PC-3 (cell line): ENCODE results near the gene GBP7. TPM values are rescaled to one million over a fixed set of nuclear protein-coding genes. Genes with fewer than 3 reads are reported as not detected.

ENCODE experiments used
- ATAC-seq: fragments of 200-7000 bp; cut with Tn5 transposase; 2 replicates; pipeline ENCODE4 v1.9.1; 2020; ENCODE audit warnings: mild to moderate bottlenecking, moderate library complexity
- BruUV-seq: library from RNA; stranded (reverse); fragments of 400-500 nt; replicated peaks from 2 replicates; lab custom pipeline; 2021; lab: Mats Ljungman, UMichigan
- CTCF ChIA-PET: fragments of 300-600 bp; sonication (Branson Sonifier 250); formaldehyde crosslinking; loops from one replicate; lab custom pipeline; 2022; ENCODE audit warnings: antibody characterized with exemption; lab: Charles Lee
- POLR2A ChIA-PET: fragments of 300-600 bp; sonication (Branson Sonifier 250); formaldehyde crosslinking; loops from one replicate; lab custom pipeline; 2022; ENCODE audit warnings: antibody characterized with exemption; ENCODE audit not compliant: unreplicated experiment; lab: Charles Lee
- DNase-seq: peaks from one replicate; pipeline ENCODE4 v3.0.0-alpha.2; 2015
- H2AFZ ChIP-seq: fragments of 300-600 bp; sonication (generic); 2 replicates; pipeline ENCODE4 v1.6.0; 2016; ENCODE audit warnings: antibody characterized with exemption, low read length
- H3F3A ChIP-seq: fragments of 300-600 bp; sonication (generic); one replicate; pipeline ENCODE4 v1.6.0; 2017; ENCODE audit warnings: antibody characterized with exemption, low read length, control low read depth, mild to moderate bottlenecking; ENCODE audit not compliant: unreplicated experiment
- H3K27ac ChIP-seq: fragments of 300-600 bp; sonication (generic); 2 replicates; pipeline ENCODE4 v1.5.1; 2016; ENCODE audit warnings: mild to moderate bottlenecking, low read length
- H3K27me3 ChIP-seq: fragments of 300-600 bp; sonication (generic); 2 replicates; pipeline ENCODE4 v1.6.1; 2016; ENCODE audit warnings: low read length, mixed read lengths
- H3K36me3 ChIP-seq: fragments of 300-600 bp; sonication (generic); 2 replicates; pipeline ENCODE4 v1.6.1; 2016; ENCODE audit warnings: low read depth, mixed run types, low read length, mixed read lengths
- H3K4me1 ChIP-seq: fragments of 300-600 bp; sonication (generic); 2 replicates; pipeline ENCODE4 v1.5.1; 2016; ENCODE audit warnings: low read length; ENCODE audit not compliant: insufficient read depth
- H3K4me2 ChIP-seq: fragments of 300-600 bp; sonication (generic); 2 replicates; pipeline ENCODE4 v1.6.0; 2016; ENCODE audit warnings: low read length
- H3K4me3 ChIP-seq: fragments of 300-600 bp; sonication (generic); 2 replicates; pipeline ENCODE4 v1.5.1; 2016; ENCODE audit warnings: mild to moderate bottlenecking, low read length, mixed read lengths
- H3K79me2 ChIP-seq: fragments of 300-600 bp; sonication (generic); 2 replicates; pipeline ENCODE4 v1.6.1; 2017; ENCODE audit warnings: low read length, mixed read lengths
- H3K9ac ChIP-seq: fragments of 300-600 bp; sonication (generic); 2 replicates; pipeline ENCODE4 v1.6.0; 2016; ENCODE audit warnings: mild to moderate bottlenecking, low read length
- H3K9me2 ChIP-seq: fragments of 300-600 bp; sonication (generic); replicated peaks from 2 replicates; pipeline ENCODE4 v1.6.1; 2016; ENCODE audit warnings: mixed run types, low read length, mixed read lengths
- H3K9me3 ChIP-seq: fragments of 300-600 bp; sonication (generic); 2 replicates; pipeline ENCODE4 v1.6.1; 2016; ENCODE audit warnings: low read length, mixed read lengths
- H4K20me1 ChIP-seq: fragments of 300-600 bp; sonication (generic); 2 replicates; pipeline ENCODE4 v1.6.1; 2016; ENCODE audit warnings: low read length, mixed read lengths
- EZH2 ChIP-seq: fragments of 300-600 bp; sonication (generic); IDR thresholded peaks from one replicate; pipeline ENCODE4 v1.6.1; 2017; ENCODE audit warnings: antibody characterized with exemption, mild to moderate bottlenecking, low read length; ENCODE audit not compliant: unreplicated experiment
- EZH2phosphoT487 ChIP-seq: fragments of 300-600 bp; sonication (generic); IDR thresholded peaks from 2 replicates; pipeline ENCODE4 v1.6.1; 2018; ENCODE audit warnings: mild to moderate bottlenecking, antibody characterized with exemption, low read length, borderline replicate concordance
- intact Hi-C: fragments of 100-400 bp; cut with micrococcal nuclease; formaldehyde crosslinking; loops from 2 replicates; pipeline ENCODE4 v1.9.0; 2023
- total RNA-seq: library from RNA; depleted of rRNA; stranded (reverse); fragments of >200 nt; gene quantifications from 2 replicates; pipeline ENCODE4 v1.2.3, GENCODE V29; 2014
- TF ChIP-seq, protein P1 (sequence below): fragments of 300-600 bp; sonication (generic); conservative IDR thresholded peaks from 2 replicates; pipeline ENCODE4 v1.5.1; 2017; ENCODE audit warnings: antibody characterized with exemption, low read depth, mild to moderate bottlenecking, low read length

Gene GBP7
- total RNA-seq, 1 experiment from 2014 or later = 0.07 TPM

GRCh38 chr1:89165811-89166210, 10.0 kb downstream of the GBP7 start:
- POLR2A ChIA-PET = no interaction called here
- intact Hi-C loops = no loop called here

DNA sequence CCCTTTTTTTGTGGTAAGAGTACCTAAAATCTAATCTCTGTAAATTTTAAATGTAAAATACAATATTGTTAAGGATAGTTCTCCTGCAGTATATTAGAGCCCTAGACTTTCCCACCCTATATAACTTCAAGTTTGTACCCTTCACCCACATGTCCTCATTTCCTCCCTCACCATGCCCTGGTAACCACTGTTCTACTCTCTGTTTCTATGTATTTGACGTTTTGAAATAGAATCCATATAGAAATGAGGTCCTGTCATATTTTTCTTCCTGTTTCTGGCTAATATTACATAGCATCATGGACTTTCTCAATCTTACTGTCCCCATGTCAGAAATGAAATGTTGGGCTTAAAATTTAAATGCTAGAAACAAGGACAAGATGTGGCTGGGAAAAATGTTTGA, 24.8 kb downstream of the GBP7 start:
- ChIA-PET CTCF (no interaction called here), POLR2A (no interaction called here)
- no peaks in the 10 kb centered on the region for H3K9me3 ChIP-seq
- intact Hi-C loops = no loop called here
- no peaks in the 10 kb centered on the region for H3F3A ChIP-seq
- H3K4me2 ChIP-seq = no peak overlapping the region
- no peaks in the 10 kb centered on the region for H3K79me2 ChIP-seq
- H3K4me1 ChIP-seq = no peaks in the 10 kb centered on the region
- ATAC-seq (no peak), DNase-seq (no peak)
- TF ChIP-seq, protein P1, sequence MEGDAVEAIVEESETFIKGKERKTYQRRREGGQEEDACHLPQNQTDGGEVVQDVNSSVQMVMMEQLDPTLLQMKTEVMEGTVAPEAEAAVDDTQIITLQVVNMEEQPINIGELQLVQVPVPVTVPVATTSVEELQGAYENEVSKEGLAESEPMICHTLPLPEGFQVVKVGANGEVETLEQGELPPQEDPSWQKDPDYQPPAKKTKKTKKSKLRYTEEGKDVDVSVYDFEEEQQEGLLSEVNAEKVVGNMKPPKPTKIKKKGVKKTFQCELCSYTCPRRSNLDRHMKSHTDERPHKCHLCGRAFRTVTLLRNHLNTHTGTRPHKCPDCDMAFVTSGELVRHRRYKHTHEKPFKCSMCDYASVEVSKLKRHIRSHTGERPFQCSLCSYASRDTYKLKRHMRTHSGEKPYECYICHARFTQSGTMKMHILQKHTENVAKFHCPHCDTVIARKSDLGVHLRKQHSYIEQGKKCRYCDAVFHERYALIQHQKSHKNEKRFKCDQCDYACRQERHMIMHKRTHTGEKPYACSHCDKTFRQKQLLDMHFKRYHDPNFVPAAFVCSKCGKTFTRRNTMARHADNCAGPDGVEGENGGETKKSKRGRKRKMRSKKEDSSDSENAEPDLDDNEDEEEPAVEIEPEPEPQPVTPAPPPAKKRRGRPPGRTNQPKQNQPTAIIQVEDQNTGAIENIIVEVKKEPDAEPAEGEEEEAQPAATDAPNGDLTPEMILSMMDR = no peak
- TF ChIP-seq EZH2 (no peak), EZH2phosphoT487 (no peak)
- H3K27me3 ChIP-seq = no peaks in the 10 kb centered on the region
- no TSS peak for BruUV-seq
- no peak overlapping the region for H3K4me3 ChIP-seq
- H3K27ac ChIP-seq = no peak overlapping the region
- no peaks in the 10 kb centered on the region for H4K20me1 ChIP-seq
- no peak overlapping the region for H2AFZ ChIP-seq
- H3K36me3 ChIP-seq = no peaks in the 10 kb centered on the region
- H3K9me2 ChIP-seq = no peaks in the 10 kb centered on the region
- H3K9ac ChIP-seq = no peak overlapping the region

More at GRCh38 chr1:89165811-89166210, 10.0 kb downstream of the GBP7 start:
- Histone ChIP-seq H3K9me3 (no peaks in the 10 kb centered on the region), H3K4me3 (no peak overlapping the region), H3K79me2 (no peaks in the 10 kb centered on the region), H4K20me1 (no peaks in the 10 kb centered on the region), H3K27ac (no peak overlapping the region), H3K36me3 (no peaks in the 10 kb centered on the region), H3K27me3 (no peaks in the 10 kb centered on the region), H2AFZ (no peak overlapping the region), H3K4me2 (no peak overlapping the region), H3K9me2 (no peaks in the 10 kb centered on the region), H3F3A (no peaks in the 10 kb centered on the region), H3K9ac (no peak overlapping the region), H3K4me1 (no peaks in the 10 kb centered on the region)
- no peak for DNase-seq
- no peak for ATAC-seq
- CTCF ChIA-PET = no interaction called here
- no peak for TF ChIP-seq EZH2
- no peak for TF ChIP-seq EZH2phosphoT487
- TF ChIP-seq, protein P1 = no peak
- no TSS peak for BruUV-seq

GRCh38 chr1:89149976-89150375, 25.8 kb downstream of the GBP7 start:
- no TSS peak for BruUV-seq

More at GRCh38 chr1:89149976-89150375, 25.8 kb downstream of the GBP7 start:
- TF ChIP-seq EZH2 (no peak), EZH2phosphoT487 (no peak)
- TF ChIP-seq, protein P1 = no peak
- ChIA-PET CTCF (no interaction called here), POLR2A (no interaction called here)
- H3K9me2 ChIP-seq = no peaks in the 10 kb centered on the region
- no peaks in the 10 kb centered on the region for H3K9me3 ChIP-seq
- no peaks in the 10 kb centered on the region for H3F3A ChIP-seq
- H4K20me1 ChIP-seq = no peaks in the 10 kb centered on the region
- H3K79me2 ChIP-seq = no peaks in the 10 kb centered on the region
- no peak overlapping the region for H3K27ac ChIP-seq
- DNase-seq = no peak
- H3K36me3 ChIP-seq = no peaks in the 10 kb centered on the region
- H3K9ac ChIP-seq = no peak overlapping the region
- intact Hi-C loops = loop anchor here (2.0 kb wide), 1 partner anchor 151 kb away; no protein-coding TSS in a partner anchor
- no peaks in the 10 kb centered on the region for H3K4me1 ChIP-seq
- ATAC-seq = no peak
- H3K27me3 ChIP-seq = no peaks in the 10 kb centered on the region
- H3K4me3 ChIP-seq = no peak overlapping the region
- no peak overlapping the region for H2AFZ ChIP-seq
- H3K4me2 ChIP-seq = no peak overlapping the region
